ENCODE measurements around the gene CCDC127. TPM values are rescaled to one million over a fixed set of nuclear protein-coding genes. Genes with fewer than 3 reads are reported as not detected.

CCDC127 gene
- total RNA-seq, 1 donor, result 4.3 TPM

DNA sequence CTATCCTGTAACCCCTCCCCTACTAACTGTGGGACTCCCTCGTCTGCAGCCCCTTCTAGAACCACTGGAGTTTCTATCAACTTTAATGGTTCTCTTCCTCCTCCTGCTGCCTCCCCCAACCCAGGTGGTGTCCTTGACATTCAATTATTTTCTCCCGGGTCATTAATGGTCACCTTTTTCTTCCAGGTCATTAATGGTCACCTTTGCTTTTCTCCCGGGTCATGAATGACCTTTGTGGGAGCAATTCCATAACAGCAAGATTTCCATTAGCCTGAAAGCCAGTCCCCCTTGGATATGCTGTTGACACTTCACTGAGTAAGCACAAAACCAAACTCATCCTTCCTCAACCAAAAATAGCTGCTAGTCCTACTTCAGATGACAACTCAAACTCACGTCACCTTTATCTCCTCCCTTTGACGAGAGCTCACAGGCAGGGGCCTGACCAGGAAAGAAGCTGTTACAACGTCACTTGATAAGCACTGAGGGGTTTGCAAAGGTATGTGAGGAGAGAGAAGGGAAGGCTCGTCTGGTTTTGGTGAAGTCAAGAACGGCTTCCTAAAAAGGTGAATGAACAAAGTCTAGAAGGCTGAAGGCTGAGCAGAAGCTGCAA lies 10.9 kb downstream of the CCDC127 start:
- DNase-seq (ENCODE audit: low read depth), result no peak
- no peak overlapping the region for H3K4me3 ChIP-seq (ENCODE audit: low read depth, low read length)
- TF ChIP-seq, protein P1, sequence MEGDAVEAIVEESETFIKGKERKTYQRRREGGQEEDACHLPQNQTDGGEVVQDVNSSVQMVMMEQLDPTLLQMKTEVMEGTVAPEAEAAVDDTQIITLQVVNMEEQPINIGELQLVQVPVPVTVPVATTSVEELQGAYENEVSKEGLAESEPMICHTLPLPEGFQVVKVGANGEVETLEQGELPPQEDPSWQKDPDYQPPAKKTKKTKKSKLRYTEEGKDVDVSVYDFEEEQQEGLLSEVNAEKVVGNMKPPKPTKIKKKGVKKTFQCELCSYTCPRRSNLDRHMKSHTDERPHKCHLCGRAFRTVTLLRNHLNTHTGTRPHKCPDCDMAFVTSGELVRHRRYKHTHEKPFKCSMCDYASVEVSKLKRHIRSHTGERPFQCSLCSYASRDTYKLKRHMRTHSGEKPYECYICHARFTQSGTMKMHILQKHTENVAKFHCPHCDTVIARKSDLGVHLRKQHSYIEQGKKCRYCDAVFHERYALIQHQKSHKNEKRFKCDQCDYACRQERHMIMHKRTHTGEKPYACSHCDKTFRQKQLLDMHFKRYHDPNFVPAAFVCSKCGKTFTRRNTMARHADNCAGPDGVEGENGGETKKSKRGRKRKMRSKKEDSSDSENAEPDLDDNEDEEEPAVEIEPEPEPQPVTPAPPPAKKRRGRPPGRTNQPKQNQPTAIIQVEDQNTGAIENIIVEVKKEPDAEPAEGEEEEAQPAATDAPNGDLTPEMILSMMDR (IDR thresholded peaks at IDR 0.05; ENCODE audit: insufficient read depth, low read depth, low read length), result no peak

DNA sequence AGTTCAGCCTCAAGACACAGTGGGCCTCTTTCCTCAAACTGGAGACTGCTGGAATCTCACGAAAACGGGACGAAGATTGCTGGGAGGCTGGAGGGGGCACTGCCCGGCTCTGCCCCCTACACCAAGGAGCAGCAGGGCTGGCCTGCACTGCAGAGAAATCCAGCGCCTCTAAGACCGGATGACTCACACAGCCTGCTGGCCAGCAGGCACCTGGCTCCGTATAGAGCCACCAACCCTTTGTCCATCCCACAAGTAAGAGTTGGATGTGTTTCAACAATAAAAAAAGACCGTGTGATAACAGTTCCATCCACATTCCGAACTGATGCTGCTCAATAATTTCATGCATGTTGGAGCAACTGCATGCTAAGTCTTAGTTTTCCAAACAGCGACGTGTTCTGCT lies 11.5 kb downstream of the CCDC127 start:
- TF ChIP-seq, protein P1 (IDR thresholded peaks at IDR 0.05; ENCODE audit: insufficient read depth, low read depth, low read length), result no peak
- peak; percentile 25 for DNase-seq (ENCODE audit: low read depth)
- H3K4me3 ChIP-seq (ENCODE audit: low read depth, low read length), result no peak overlapping the region

DNA sequence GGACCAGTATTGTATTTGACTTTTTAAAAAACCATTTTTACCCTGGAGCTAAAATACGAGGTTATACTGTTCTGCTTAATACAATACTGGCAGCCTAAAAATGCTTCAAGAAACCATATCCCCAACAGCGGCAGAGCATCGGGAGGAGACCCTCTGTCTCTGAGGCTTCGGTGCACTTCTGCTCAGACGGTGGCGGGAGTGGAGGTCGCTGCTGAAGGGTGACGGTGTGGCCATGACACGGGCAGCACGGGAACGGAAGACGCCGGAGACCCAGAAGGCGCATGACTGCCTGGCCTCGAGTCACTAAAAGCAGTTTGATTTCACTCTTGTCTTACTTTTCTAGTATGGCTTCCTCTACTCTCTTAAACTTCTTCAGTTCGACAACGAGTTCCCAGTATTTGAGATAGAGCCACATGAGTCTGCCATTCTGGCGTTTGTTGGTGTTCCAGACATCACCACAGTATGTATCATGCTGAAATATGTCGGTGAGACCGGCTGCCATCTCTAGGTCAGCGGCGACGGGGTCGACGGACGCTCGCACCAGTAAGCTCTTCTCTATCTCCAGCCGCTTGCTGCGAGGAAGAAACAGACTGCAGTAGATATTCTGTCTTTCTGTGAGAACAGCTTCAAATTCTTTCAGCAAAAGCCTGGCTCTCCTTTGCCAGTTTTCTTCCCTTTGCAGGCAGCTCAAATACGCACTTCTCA lies 12.8 kb downstream of the CCDC127 start:
- TF ChIP-seq, protein P1 (IDR thresholded peaks at IDR 0.05; ENCODE audit: insufficient read depth, low read depth, low read length), result no peak
- H3K4me3 ChIP-seq (ENCODE audit: low read depth, low read length), result no peak overlapping the region
- DNase-seq (ENCODE audit: low read depth), result no peak

DNA sequence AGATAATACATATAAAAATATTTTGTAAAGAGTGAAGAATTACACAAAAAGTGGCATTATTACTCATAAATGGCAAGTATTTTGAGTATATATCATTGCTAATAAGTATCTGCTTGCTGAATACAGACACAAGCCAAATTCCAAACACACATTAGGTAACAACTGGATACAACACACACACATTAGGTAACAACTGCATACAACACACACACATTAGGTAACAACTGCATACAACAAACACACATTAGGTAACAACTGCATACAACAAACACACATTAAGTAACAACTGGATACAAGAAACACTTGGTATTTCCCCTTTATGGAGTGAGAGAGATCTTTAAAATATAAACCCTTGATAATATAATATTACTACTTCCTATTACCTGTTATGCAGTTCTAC lies 13.5 kb downstream of the CCDC127 start:
- no peak for DNase-seq (ENCODE audit: low read depth)
- TF ChIP-seq, protein P1 (IDR thresholded peaks at IDR 0.05; ENCODE audit: insufficient read depth, low read depth, low read length), result no peak

DNA sequence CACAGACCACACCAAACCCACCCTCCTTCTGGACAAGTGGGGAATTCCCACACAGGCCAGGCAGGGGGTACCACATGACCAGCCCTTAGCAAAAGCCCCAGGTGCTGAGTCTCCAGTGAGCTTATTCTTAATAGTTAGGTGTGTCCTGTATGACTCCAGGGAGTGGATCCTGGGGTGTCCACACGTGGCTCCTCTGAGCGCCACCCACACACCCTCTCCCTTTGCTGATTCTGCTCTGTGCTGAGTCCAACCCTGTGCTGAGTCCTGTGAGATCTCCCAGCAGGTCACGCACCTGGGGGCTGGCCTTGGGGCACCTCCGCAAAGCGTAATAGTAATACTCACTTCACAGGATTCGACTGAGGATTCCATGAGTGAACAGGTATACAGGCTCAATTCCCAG lies 14.0 kb downstream of the CCDC127 start:
- TF ChIP-seq, protein P1 (IDR thresholded peaks at IDR 0.05; ENCODE audit: insufficient read depth, low read depth, low read length), result no peak
- no peak for DNase-seq (ENCODE audit: low read depth)

More for the DNA sequence above, 13.5 kb downstream of the CCDC127 start:
- no peak overlapping the region for H3K4me3 ChIP-seq (ENCODE audit: low read depth, low read length)

DNA sequence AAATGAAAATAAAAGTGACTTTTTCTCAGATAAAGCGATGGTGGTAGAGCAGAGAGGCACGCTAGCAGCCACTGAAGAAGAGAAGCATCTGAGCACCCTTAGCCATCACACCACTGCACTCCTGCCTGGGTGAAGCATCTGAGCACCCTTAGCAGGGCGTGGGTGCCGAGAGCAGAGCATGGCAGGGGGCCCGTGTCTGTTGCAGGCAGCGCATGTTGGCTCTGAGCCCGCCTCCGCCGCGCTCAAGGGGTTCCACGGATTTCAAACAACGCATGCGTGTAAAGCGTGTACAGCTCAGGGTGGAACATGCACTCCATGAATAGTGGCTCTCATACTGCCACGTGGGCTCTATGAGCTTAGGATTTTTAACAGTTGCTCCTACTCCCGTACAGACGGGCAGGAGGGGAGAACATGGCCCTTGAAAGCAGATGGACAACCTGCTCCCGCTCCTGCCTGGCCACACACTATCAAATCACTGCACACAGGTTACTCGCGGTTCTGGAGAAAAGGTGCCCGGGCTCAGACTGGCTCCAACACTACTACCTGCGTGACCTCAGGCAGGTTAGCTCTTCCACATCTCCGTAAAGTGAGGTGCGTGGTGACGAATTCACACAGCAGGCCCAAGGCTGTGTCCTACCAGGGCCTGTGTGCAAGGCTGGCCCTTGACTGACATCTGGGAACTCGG lies 14.6 kb downstream of the CCDC127 start:
- TF ChIP-seq, protein P1 (IDR thresholded peaks at IDR 0.05; ENCODE audit: insufficient read depth, low read depth, low read length), result no peak
- no peak for DNase-seq (ENCODE audit: low read depth)
- no peak overlapping the region for H3K4me3 ChIP-seq (ENCODE audit: low read depth, low read length)

More for the DNA sequence above, 14.0 kb downstream of the CCDC127 start:
- no peak overlapping the region for H3K4me3 ChIP-seq (ENCODE audit: low read depth, low read length)

Data from fibroblast of villous mesenchyme (primary cell).